Natural killer cell (primary cell): Measurements from ENCODE around the gene BCAS3. TPM values are rescaled to one million over a fixed set of nuclear protein-coding genes. Genes with fewer than 3 reads are reported as not detected.

Experiments used
- ATAC-seq, 3 donors: fragments of 150-1000 bp in 2 of 3; fragments of 200-7000 bp in 1 of 3; cut with Tn5 transposase; 1 replicate in 1 of 3; 2 replicates in 2 of 3; pipeline ENCODE4 v1.10.0; 2021; ENCODE audit warnings: mild to moderate bottlenecking in 2 of 3, moderate library complexity in 2 of 3
- DNase-seq, 2 donors: peaks; one replicate each; pipeline versions ENCODE4 v3.0.0 to v3.0.0-alpha.2; 2013 to 2021; ENCODE audit warnings: mixed read lengths in 1 of 2
- H3K27ac ChIP-seq: one replicate; pipeline ENCODE4 v1.5.1; 2013; ENCODE audit warnings: mild to moderate bottlenecking, low read length
- H3K27me3 ChIP-seq: one replicate; pipeline ENCODE4 v1.6.1; 2013; ENCODE audit warnings: low read length; ENCODE audit not compliant: control insufficient read depth, insufficient read depth
- H3K36me3 ChIP-seq: one replicate; pipeline ENCODE4 v1.6.1; 2013; ENCODE audit warnings: low read length; ENCODE audit not compliant: control insufficient read depth, insufficient read depth
- H3K4me1 ChIP-seq: one replicate; pipeline ENCODE4 v1.6.1; 2013; ENCODE audit warnings: low read length; ENCODE audit not compliant: control insufficient read depth, insufficient read depth
- H3K4me3 ChIP-seq: one replicate; pipeline ENCODE4 v1.5.1; 2013; ENCODE audit warnings: low read length
- H3K9me3 ChIP-seq: one replicate; pipeline ENCODE4 v1.6.1; 2013; ENCODE audit warnings: low read length; ENCODE audit not compliant: control insufficient read depth, insufficient read depth
- H3K27ac Mint-ChIP-seq, 2 donors: one replicate each; pipeline ENCODE4 v1.8.0; 2022; ENCODE audit warnings: mild to moderate bottlenecking in 2 of 2, mixed read lengths in 2 of 2, moderate library complexity in 1 of 2
- H3K27me3 Mint-ChIP-seq, 2 donors: one replicate each; pipeline ENCODE4 v1.8.0; 2022; ENCODE audit warnings: low read depth in 2 of 2, mixed read lengths in 2 of 2
- H3K36me3 Mint-ChIP-seq: one replicate; pipeline ENCODE4 v1.8.0; 2022; ENCODE audit warnings: mixed read lengths
- H3K4me1 Mint-ChIP-seq, 2 donors: one replicate each; pipeline ENCODE4 v1.8.0; 2022; ENCODE audit warnings: mixed read lengths in 2 of 2
- H3K4me3 Mint-ChIP-seq: one replicate; pipeline ENCODE4 v1.8.0; 2022; ENCODE audit warnings: mild to moderate bottlenecking, moderate library complexity, mixed read lengths
- H3K9me3 Mint-ChIP-seq, 2 donors: one replicate each; pipeline ENCODE4 v1.8.0; 2022; ENCODE audit warnings: mixed read lengths in 2 of 2
- WGBS: methylation state at CpG from one replicate; pipeline ENCODE4 v1.1.7; 2013; ENCODE audit warnings: missing lambda C conversion rate; ENCODE audit not compliant: insufficient coverage; 5-methylcytosine and 5-hydroxymethylcytosine counted together
- intact Hi-C: fragments of 100-400 bp; cut with micrococcal nuclease; formaldehyde crosslinking; loops from one replicate; pipeline ENCODE4 v1.14.2; 2022
- total RNA-seq, 4 donors: library from RNA; stranded (reverse); fragments of 120-200 nt in 1 of 4; gene quantifications; one replicate each; pipeline versions ENCODE4 v1.2.3 to v1.2.4, GENCODE V29; 2013 to 2022
- TF ChIP-seq, protein P1 (sequence below): fragments of 200-600 bp; IDR thresholded peaks from one replicate; pipeline ENCODE4 v1.8.0; 2022; ENCODE audit warnings: antibody characterized with exemption

Gene BCAS3
- total RNA-seq, 3 donors from 2014 or later (not counting 1 experiment from before 2014, with no cell fraction given): 60.5 to 87.8 (median 72.0) TPM

DNA sequence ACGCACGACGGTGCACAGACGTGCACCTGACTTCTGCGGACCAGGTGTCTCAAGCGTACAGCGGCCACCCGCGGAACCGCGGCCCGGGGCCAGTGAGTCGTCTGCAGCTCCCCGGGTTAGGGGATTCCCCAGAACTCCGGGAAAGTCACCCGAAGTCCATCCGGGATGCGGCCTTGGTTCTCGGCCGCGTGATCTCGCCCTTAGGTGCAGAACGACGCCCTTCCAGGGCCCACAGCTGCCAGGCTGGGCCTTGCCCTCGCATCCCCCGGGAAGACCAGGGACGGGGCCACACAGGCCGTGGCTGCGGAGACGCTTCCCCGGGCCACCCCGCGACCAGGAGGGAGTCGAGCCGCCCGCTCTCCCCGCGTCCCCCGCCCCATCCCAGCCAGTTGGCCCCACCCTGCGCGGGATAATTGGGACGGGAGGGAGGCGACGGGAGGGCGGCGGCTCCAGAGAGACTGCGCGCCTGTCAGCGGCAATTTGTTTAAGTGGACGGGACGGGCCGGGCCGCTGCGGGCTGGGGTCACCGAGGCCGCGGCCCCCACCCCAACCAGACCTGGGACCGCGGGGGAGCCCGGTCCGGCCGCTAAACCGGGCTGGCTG lies 718.4 kb downstream of the BCAS3 start:
- Histone ChIP-seq H3K27me3 (peaks cover 29% of the 10 kb centered on the region), H3K9me3 (no peaks in the 10 kb centered on the region), H3K27ac (no peak overlapping the region), H3K4me3 (no peak overlapping the region), H3K36me3 (no peaks in the 10 kb centered on the region), H3K4me1 (peaks cover 28% of the 10 kb centered on the region)
- TF ChIP-seq, protein P1, sequence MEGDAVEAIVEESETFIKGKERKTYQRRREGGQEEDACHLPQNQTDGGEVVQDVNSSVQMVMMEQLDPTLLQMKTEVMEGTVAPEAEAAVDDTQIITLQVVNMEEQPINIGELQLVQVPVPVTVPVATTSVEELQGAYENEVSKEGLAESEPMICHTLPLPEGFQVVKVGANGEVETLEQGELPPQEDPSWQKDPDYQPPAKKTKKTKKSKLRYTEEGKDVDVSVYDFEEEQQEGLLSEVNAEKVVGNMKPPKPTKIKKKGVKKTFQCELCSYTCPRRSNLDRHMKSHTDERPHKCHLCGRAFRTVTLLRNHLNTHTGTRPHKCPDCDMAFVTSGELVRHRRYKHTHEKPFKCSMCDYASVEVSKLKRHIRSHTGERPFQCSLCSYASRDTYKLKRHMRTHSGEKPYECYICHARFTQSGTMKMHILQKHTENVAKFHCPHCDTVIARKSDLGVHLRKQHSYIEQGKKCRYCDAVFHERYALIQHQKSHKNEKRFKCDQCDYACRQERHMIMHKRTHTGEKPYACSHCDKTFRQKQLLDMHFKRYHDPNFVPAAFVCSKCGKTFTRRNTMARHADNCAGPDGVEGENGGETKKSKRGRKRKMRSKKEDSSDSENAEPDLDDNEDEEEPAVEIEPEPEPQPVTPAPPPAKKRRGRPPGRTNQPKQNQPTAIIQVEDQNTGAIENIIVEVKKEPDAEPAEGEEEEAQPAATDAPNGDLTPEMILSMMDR: no peak
- no peak overlapping the region for H3K4me3 Mint-ChIP-seq
- H3K27ac Mint-ChIP-seq: no peak overlapping the region
- no peak for ATAC-seq
- intact Hi-C loops: no loop called here
- 8% methylated on average over 63 of the region's 63 CpGs for WGBS
- DNase-seq: no peak
- H3K36me3 Mint-ChIP-seq: no peaks in the 10 kb centered on the region
- peaks cover 22 to 23% of the 10 kb centered on the region in 2 donors for H3K27me3 Mint-ChIP-seq
- H3K4me1 Mint-ChIP-seq: peaks cover 5% of the 10 kb centered on the region in 2 donors
- no peaks in the 10 kb centered on the region for H3K9me3 Mint-ChIP-seq

DNA sequence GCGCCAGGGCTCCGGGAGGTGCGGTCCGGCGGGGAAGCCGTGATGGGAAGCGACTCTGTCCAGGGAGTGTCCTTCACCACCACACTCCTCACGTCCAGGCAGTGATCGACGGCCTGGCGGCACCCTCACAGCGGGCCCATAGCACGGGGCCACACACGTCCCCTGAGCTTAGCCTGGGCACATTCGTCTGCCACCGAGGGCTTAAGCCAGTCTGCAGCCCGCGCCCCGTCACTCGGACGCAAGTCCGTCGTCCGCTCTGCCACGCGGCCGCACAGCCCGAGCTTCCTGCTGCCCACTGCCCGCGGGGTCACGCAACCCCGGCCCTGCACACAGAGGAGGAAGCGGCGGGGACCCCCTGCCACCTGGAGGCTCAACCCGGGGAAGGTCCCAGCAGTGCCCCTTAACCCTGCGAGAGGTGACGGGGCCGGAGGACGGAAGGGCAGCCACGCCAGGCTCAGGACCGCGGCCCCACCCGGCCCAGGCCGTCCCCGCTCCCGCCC lies 719.0 kb downstream of the BCAS3 start:
- peaks cover 5% of the 10 kb centered on the region in 2 donors for H3K4me1 Mint-ChIP-seq
- intact Hi-C loops: no loop called here
- ATAC-seq (no peak), DNase-seq (no peak)
- no peak overlapping the region for H3K27ac Mint-ChIP-seq
- peaks cover 34% of the 10 kb centered on the region for H3K27me3 ChIP-seq
- peaks cover 27 to 29% of the 10 kb centered on the region in 2 donors for H3K27me3 Mint-ChIP-seq
- H3K27ac ChIP-seq: no peak overlapping the region
- no peaks in the 10 kb centered on the region for H3K36me3 Mint-ChIP-seq
- H3K9me3 Mint-ChIP-seq: no peaks in the 10 kb centered on the region
- TF ChIP-seq, protein P1: no peak
- H3K4me3 ChIP-seq: no peak overlapping the region
- 9% methylated on average over 46 of the region's 46 CpGs for WGBS
- H3K4me1 ChIP-seq: peaks cover 33% of the 10 kb centered on the region
- peak overlapping the region; percentile 25 for H3K4me3 Mint-ChIP-seq
- H3K36me3 ChIP-seq: no peaks in the 10 kb centered on the region
- no peaks in the 10 kb centered on the region for H3K9me3 ChIP-seq

DNA sequence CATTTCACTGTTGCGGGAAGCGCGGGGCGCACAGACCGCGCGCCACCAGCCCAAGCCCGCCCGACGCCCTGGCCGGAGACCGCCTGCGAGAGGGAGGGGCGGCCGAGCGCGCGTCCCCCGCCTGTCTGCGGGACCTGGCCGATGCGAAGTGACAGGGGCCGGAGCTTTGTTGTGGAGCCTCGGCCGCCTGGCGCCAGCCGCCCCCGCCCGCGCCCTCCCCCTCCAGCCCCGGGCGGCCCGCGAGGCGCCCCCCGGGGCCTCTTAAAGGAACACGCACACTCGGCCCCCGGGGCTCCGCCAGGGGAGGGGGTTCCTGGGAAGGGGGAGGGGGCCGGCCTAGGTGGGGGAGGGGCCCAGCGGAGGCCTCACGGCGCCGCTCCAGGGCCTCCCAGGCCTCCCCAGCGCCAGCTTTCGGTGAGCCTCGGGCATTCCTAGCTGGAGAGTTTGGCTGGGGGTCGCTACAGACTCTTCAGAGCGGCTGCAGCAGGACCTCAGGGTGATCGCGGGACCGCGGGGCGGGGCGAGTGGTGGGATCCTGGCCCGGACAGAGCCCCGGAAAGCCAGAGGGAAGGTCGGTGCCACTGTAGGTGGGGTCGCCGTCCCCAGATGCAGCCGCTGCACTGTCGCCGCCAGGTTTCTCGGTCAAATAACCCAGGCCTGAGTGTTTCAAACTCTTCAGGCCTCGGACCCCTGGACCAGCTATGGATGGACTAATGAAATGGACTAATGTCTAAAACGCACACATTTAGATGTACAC lies 719.6 kb downstream of the BCAS3 start:
- WGBS: 3% methylated on average over 58 of the region's 67 CpGs
- no peaks in the 10 kb centered on the region for H3K9me3 ChIP-seq
- no peaks in the 10 kb centered on the region for H3K9me3 Mint-ChIP-seq
- no peak overlapping the region for H3K4me3 ChIP-seq
- DNase-seq: no peak
- no peaks in the 10 kb centered on the region for H3K36me3 ChIP-seq
- no peak overlapping the region for H3K27ac Mint-ChIP-seq
- no peak for ATAC-seq
- no peaks in the 10 kb centered on the region for H3K36me3 Mint-ChIP-seq
- H3K4me3 Mint-ChIP-seq: no peak overlapping the region
- peaks cover 33% of the 10 kb centered on the region for H3K4me1 ChIP-seq
- H3K27me3 Mint-ChIP-seq: peaks cover 29 to 32% of the 10 kb centered on the region in 2 donors
- intact Hi-C loops: no loop called here
- peaks cover 40% of the 10 kb centered on the region for H3K27me3 ChIP-seq
- TF ChIP-seq, protein P1: no peak
- no peak overlapping the region for H3K27ac ChIP-seq
- peaks cover 6% of the 10 kb centered on the region in 2 donors for H3K4me1 Mint-ChIP-seq
